ENCODE measurements around the gene ATF7IP. TPM values are rescaled to one million over a fixed set of nuclear protein-coding genes. Genes with fewer than 3 reads are reported as not detected.
"Not testable (repeated sequence)": the region's sequence is repeated elsewhere in the genome, so short reads cannot be mapped to it uniquely, and the experiment has no call there.

ATF7IP gene
- total RNA-seq, 2 experiments from 2014 or later: 55.6 to 66.0 TPM

GRCh38 chr12:14332482-14332881 lies 33.0 kb upstream of the ATF7IP start:
- H2AFZ ChIP-seq (ENCODE audit: low read length): no peak overlapping the region
- H3K79me2 ChIP-seq (ENCODE audit: insufficient read depth, low read depth, low read length): no peaks in the 10 kb centered on the region
- H3K9me2 ChIP-seq (ENCODE audit: insufficient read depth, low read length): no peaks in the 10 kb centered on the region
- peaks cover 19% of the 10 kb centered on the region; the same call in 1 of the 2 replicates for H3K9me3 ChIP-seq (ENCODE audit: low read length)
- H3K4me1 ChIP-seq (ENCODE audit: insufficient read depth, low read length, poor library complexity, severe bottlenecking): no peaks in the 10 kb centered on the region
- no TSS peak for BruUV-seq (replicated peaks)
- POLR2A ChIA-PET: interaction anchor here (0.6 to 3.5 kb wide), 3 partner anchors 10 to 199 kb away, joined by 3 to 17 read pairs (median 4); no protein-coding TSS in a partner anchor
- no peak for DNase-seq (ENCODE audit: low spot score)
- no peaks in the 10 kb centered on the region for H4K20me1 ChIP-seq (ENCODE audit: insufficient read depth, low read length)
- intact Hi-C loops (cut with micrococcal nuclease; ENCODE audit: unreplicated experiment): no loop called here
- no peak overlapping the region for H3K27ac ChIP-seq (ENCODE audit: low read depth, low read length, poor library complexity, severe bottlenecking)
- H3K4me2 ChIP-seq (ENCODE audit: low read length): no peak overlapping the region
- TF ChIP-seq CTCF (conservative IDR thresholded peaks at IDR 0.05; ENCODE audit: low read length) (no peak), EZH2phosphoT487 (IDR thresholded peaks at IDR 0.05; ENCODE audit: borderline replicate concordance, low read depth, low read length) (no peak)
- peaks cover 3% of the 10 kb centered on the region; the same call in 1 of the 2 replicates for H3K36me3 ChIP-seq (ENCODE audit: insufficient read depth, low read length)
- CTCF ChIA-PET (ENCODE audit: unreplicated experiment): no interaction called here
- no peak overlapping the region for H3K4me3 ChIP-seq (ENCODE audit: low read depth, low read length, poor library complexity, severe bottlenecking)

- DNase-seq (ENCODE audit: low spot score): no peak
- POLR2A ChIA-PET: interaction anchor here (0.6 to 1.2 kb wide), 3 partner anchors 19 to 58 kb away, joined by 3 to 5 read pairs (median 3); no protein-coding TSS in a partner anchor
- H3K27ac ChIP-seq (ENCODE audit: low read depth, low read length, poor library complexity, severe bottlenecking): no peak overlapping the region
- TF ChIP-seq CTCF (conservative IDR thresholded peaks at IDR 0.05; ENCODE audit: low read length): no peak
- no peak for TF ChIP-seq EZH2phosphoT487 (IDR thresholded peaks at IDR 0.05; ENCODE audit: borderline replicate concordance, low read depth, low read length)
- BruUV-seq (replicated peaks): no TSS peak
- no peaks in the 10 kb centered on the region for H3K4me1 ChIP-seq (ENCODE audit: insufficient read depth, low read length, poor library complexity, severe bottlenecking)
- CTCF ChIA-PET (ENCODE audit: unreplicated experiment): no interaction called here
- H3K36me3 ChIP-seq (ENCODE audit: insufficient read depth, low read length): peaks cover 7% of the 10 kb centered on the region; the same call in 1 of the 2 replicates
- H4K20me1 ChIP-seq (ENCODE audit: insufficient read depth, low read length): no peaks in the 10 kb centered on the region
- no peak overlapping the region for H3K4me3 ChIP-seq (ENCODE audit: low read depth, low read length, poor library complexity, severe bottlenecking)
- H3K79me2 ChIP-seq (ENCODE audit: insufficient read depth, low read depth, low read length): no peaks in the 10 kb centered on the region
- peaks cover 16% of the 10 kb centered on the region; the same call in 1 of the 2 replicates for H3K9me3 ChIP-seq (ENCODE audit: low read length)
- intact Hi-C loops (cut with micrococcal nuclease; ENCODE audit: unreplicated experiment): no loop called here
- no peak overlapping the region for H3K4me2 ChIP-seq (ENCODE audit: low read length)
- no peaks in the 10 kb centered on the region for H3K9me2 ChIP-seq (ENCODE audit: insufficient read depth, low read length)
- no peak overlapping the region for H2AFZ ChIP-seq (ENCODE audit: low read length)
Measured at GRCh38 chr12:14340371-14340770, 25.1 kb upstream of the ATF7IP start.

DNA sequence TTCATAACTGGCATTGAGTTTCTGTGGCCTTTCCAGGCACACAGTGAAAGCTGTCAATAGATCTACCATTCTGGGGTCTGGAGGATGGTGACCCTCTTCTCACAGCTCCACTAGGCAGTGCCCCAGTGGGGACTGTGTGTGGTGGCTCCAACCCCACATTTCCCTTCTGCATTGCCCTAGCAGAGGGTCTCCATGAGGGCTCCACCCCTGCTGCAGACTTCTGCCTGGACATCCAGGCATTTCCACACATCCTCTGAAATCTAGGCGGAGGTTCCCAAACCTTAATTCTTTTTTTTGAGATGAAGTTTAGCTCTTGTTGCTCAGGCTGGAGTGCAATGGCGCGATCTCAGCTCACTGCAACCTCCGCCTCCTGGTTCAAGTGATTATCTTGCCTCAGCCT lies 14.0 kb upstream of the ATF7IP start:
- BruUV-seq (replicated peaks); POLR2A ChIA-PET; H2AFZ ChIP-seq (ENCODE audit: low read length); H3K4me1 ChIP-seq (ENCODE audit: insufficient read depth, low read length, poor library complexity, severe bottlenecking); H4K20me1 ChIP-seq (ENCODE audit: insufficient read depth, low read length); H3K4me2 ChIP-seq (ENCODE audit: low read length); H3K4me3 ChIP-seq (ENCODE audit: low read depth, low read length, poor library complexity, severe bottlenecking); intact Hi-C loops (cut with micrococcal nuclease; ENCODE audit: unreplicated experiment); CTCF ChIA-PET (ENCODE audit: unreplicated experiment); H3K9me2 ChIP-seq (ENCODE audit: insufficient read depth, low read length); DNase-seq (ENCODE audit: low spot score); H3K36me3 ChIP-seq (ENCODE audit: insufficient read depth, low read length); H3K79me2 ChIP-seq (ENCODE audit: insufficient read depth, low read depth, low read length); H3K27ac ChIP-seq (ENCODE audit: low read depth, low read length, poor library complexity, severe bottlenecking): not testable (repeated sequence)
- H3K9me3 ChIP-seq (ENCODE audit: low read length): peaks cover 41% of the 10 kb centered on the region; the same call in 1 of the 2 replicates

DNA sequence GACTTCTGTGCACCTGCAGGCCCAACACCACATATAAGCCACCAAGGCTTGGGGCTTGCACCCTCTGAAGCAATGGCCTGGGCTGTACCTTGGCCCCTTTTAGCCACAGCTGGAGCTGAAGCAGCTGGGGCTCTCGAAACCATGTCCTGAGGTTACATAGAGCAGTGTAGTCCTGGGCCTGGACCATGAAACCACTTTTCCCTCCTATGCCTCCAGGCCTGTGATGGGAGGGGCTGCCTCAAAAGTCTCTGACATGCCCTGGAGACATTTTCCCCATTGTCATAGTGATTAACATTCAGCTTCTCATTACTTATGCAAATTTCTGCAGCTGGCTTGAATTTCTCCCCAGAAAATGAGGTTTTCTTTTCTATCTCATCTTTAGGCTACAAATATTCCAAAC lies 13.4 kb upstream of the ATF7IP start:
- H3K27ac ChIP-seq (ENCODE audit: low read depth, low read length, poor library complexity, severe bottlenecking); H3K4me2 ChIP-seq (ENCODE audit: low read length); intact Hi-C loops (cut with micrococcal nuclease; ENCODE audit: unreplicated experiment); BruUV-seq (replicated peaks); H3K9me2 ChIP-seq (ENCODE audit: insufficient read depth, low read length); H3K4me1 ChIP-seq (ENCODE audit: insufficient read depth, low read length, poor library complexity, severe bottlenecking); H3K79me2 ChIP-seq (ENCODE audit: insufficient read depth, low read depth, low read length); H2AFZ ChIP-seq (ENCODE audit: low read length); DNase-seq (ENCODE audit: low spot score); H3K36me3 ChIP-seq (ENCODE audit: insufficient read depth, low read length); H3K4me3 ChIP-seq (ENCODE audit: low read depth, low read length, poor library complexity, severe bottlenecking); CTCF ChIA-PET (ENCODE audit: unreplicated experiment); POLR2A ChIA-PET; H4K20me1 ChIP-seq (ENCODE audit: insufficient read depth, low read length): not testable (repeated sequence)
- H3K9me3 ChIP-seq (ENCODE audit: low read length): peaks cover 41% of the 10 kb centered on the region; the same call in 1 of the 2 replicates

- H3K9me2 ChIP-seq (ENCODE audit: insufficient read depth, low read length); CTCF ChIA-PET (ENCODE audit: unreplicated experiment); intact Hi-C loops (cut with micrococcal nuclease; ENCODE audit: unreplicated experiment); DNase-seq (ENCODE audit: low spot score); H3K79me2 ChIP-seq (ENCODE audit: insufficient read depth, low read depth, low read length); H3K4me3 ChIP-seq (ENCODE audit: low read depth, low read length, poor library complexity, severe bottlenecking); H3K27ac ChIP-seq (ENCODE audit: low read depth, low read length, poor library complexity, severe bottlenecking); BruUV-seq (replicated peaks); H3K4me1 ChIP-seq (ENCODE audit: insufficient read depth, low read length, poor library complexity, severe bottlenecking); POLR2A ChIA-PET; H2AFZ ChIP-seq (ENCODE audit: low read length); H3K36me3 ChIP-seq (ENCODE audit: insufficient read depth, low read length); H3K4me2 ChIP-seq (ENCODE audit: low read length); H4K20me1 ChIP-seq (ENCODE audit: insufficient read depth, low read length): not testable (repeated sequence)
- peaks cover 34% of the 10 kb centered on the region; the same call in 1 of the 2 replicates for H3K9me3 ChIP-seq (ENCODE audit: low read length)
Measured at GRCh38 chr12:14354665-14355064, 10.8 kb upstream of the ATF7IP start.
